IMR-90 (cell line): ENCODE measurements around the gene CYP39A1. TPM values are rescaled to one million over a fixed set of nuclear protein-coding genes. Genes with fewer than 3 reads are reported as not detected.

Experiments used
- ATAC-seq: fragments of 200-7000 bp; cut with Tn5 transposase; 2 replicates; pipeline ENCODE4 v1.9.1; 2020; ENCODE audit warnings: low read depth, mild to moderate bottlenecking, moderate library complexity
- Bru-seq: library from RNA; stranded (reverse); fragments of 400-500 nt; gene quantifications from one replicate; lab custom pipeline; 2021; lab: Mats Ljungman, UMichigan
- BruChase-seq, 2 experiments: library from RNA; stranded (reverse); fragments of 400-500 nt; gene quantifications; one replicate each; lab custom pipeline; 2021; lab: Mats Ljungman, UMichigan
- BruUV-seq: library from RNA; stranded (reverse); fragments of 400-500 nt; replicated peaks from 2 replicates; lab custom pipeline; 2021; lab: Mats Ljungman, UMichigan
- CTCF ChIA-PET: fragments of 300-600 bp; formaldehyde crosslinking; extraction: SDS; loops from one replicate; lab custom pipeline; 2021; ENCODE audit warnings: antibody characterized with exemption; lab: Yijun Ruan, JAX
- POLR2A ChIA-PET: fragments of 300-600 bp; sonication (Branson Sonifier 250); formaldehyde crosslinking; loops from one replicate; lab custom pipeline; 2022; ENCODE audit warnings: antibody characterized with exemption; ENCODE audit not compliant: unreplicated experiment; lab: Charles Lee
- DNase-seq: peaks from one replicate; pipeline ENCODE4 v3.0.0; 2013
- H2AFZ ChIP-seq: replicated peaks from 2 replicates; pipeline ENCODE3; 2013; ENCODE audit warnings: low read length, mild to moderate bottlenecking; ENCODE audit not compliant: poor library complexity
- H2AK5ac ChIP-seq: 2 replicates; pipeline ENCODE4 v1.6.1; 2013; ENCODE audit warnings: low read depth, low read length, inconsistent platforms
- H2AK9ac ChIP-seq: replicated peaks from 2 replicates; pipeline ENCODE3; 2013; ENCODE audit warnings: mild to moderate bottlenecking, low read depth, low read length, moderate library complexity; ENCODE audit not compliant: poor library complexity
- H2BK120ac ChIP-seq: 2 replicates; pipeline ENCODE4 v1.6.1; 2013; ENCODE audit warnings: low read depth, low read length, inconsistent platforms
- H2BK15ac ChIP-seq: 3 replicates; pipeline ENCODE4 v1.6.1; 2013; ENCODE audit warnings: low read depth, low read length, inconsistent platforms
- H2BK20ac ChIP-seq: 2 replicates; pipeline ENCODE4 v1.6.1; 2013; ENCODE audit warnings: low read depth, mild to moderate bottlenecking, inconsistent platforms, low read length, moderate library complexity
- H2BK5ac ChIP-seq: 2 replicates; pipeline ENCODE4 v1.6.1; 2013; ENCODE audit warnings: mild to moderate bottlenecking, low read depth, low read length, inconsistent platforms; ENCODE audit not compliant: poor library complexity, severe bottlenecking
- H3K14ac ChIP-seq: replicated peaks from 2 replicates; pipeline ENCODE4 v1.6.1; 2013; ENCODE audit warnings: low read depth, low read length, inconsistent platforms
- H3K18ac ChIP-seq: 2 replicates; pipeline ENCODE4 v1.6.1; 2013; ENCODE audit warnings: low read depth, low read length, control low read depth
- H3K23ac ChIP-seq: 2 replicates; pipeline ENCODE4 v1.6.1; 2013; ENCODE audit warnings: low read depth, low read length, inconsistent platforms
- H3K27ac ChIP-seq: 2 replicates; pipeline ENCODE4 v1.5.1; 2013; ENCODE audit warnings: mild to moderate bottlenecking, control low read depth, low read length; ENCODE audit not compliant: insufficient read depth
- H3K27me3 ChIP-seq: 2 replicates; pipeline ENCODE4 v1.6.1; 2013; ENCODE audit warnings: low read length; ENCODE audit not compliant: control insufficient read depth, insufficient read depth
- H3K36me3 ChIP-seq: 2 replicates; pipeline ENCODE4 v1.6.1; 2013; ENCODE audit warnings: low read length, mixed read lengths; ENCODE audit not compliant: control insufficient read depth, insufficient read depth
- H3K4ac ChIP-seq: 2 replicates; pipeline ENCODE4 v1.6.1; 2013; ENCODE audit warnings: low read depth, low read length, inconsistent platforms
- H3K4me1 ChIP-seq: 2 replicates; pipeline ENCODE4 v1.6.1; 2013; ENCODE audit warnings: low read length, mixed read lengths; ENCODE audit not compliant: control insufficient read depth, insufficient read depth
- H3K4me2 ChIP-seq: 2 replicates; pipeline ENCODE4 v1.6.1; 2013; ENCODE audit warnings: low read depth, mild to moderate bottlenecking, control low read depth, low read length, moderate library complexity
- H3K4me3 ChIP-seq: 2 replicates; pipeline ENCODE4 v1.5.1; 2013; ENCODE audit warnings: low read depth, mild to moderate bottlenecking, control low read depth, low read length, moderate library complexity; ENCODE audit not compliant: insufficient read depth
- H3K56ac ChIP-seq: 2 replicates; pipeline ENCODE4 v1.6.1; 2013; ENCODE audit warnings: low read length, inconsistent platforms; ENCODE audit not compliant: insufficient read depth; ENCODE audit errors: extremely low read depth
- H3K79me1 ChIP-seq, 2 experiments: 2 replicates each; pipeline ENCODE4 v1.6.1; 2013; ENCODE audit warnings: low read length in 2 of 2, inconsistent platforms in 1 of 2, low read depth in 1 of 2
- H3K9ac ChIP-seq: 2 replicates; pipeline ENCODE4 v1.6.1; 2013; ENCODE audit warnings: low read depth, low read length, control low read depth
- H3K9me1 ChIP-seq: 2 replicates; pipeline ENCODE4 v1.6.1; 2013; ENCODE audit warnings: low read length, inconsistent platforms; ENCODE audit not compliant: insufficient read depth
- H3K9me3 ChIP-seq: 2 replicates; pipeline ENCODE4 v1.6.1; 2013; ENCODE audit warnings: low read length; ENCODE audit not compliant: control insufficient read depth, insufficient read depth
- H4K20me1 ChIP-seq: 2 replicates; pipeline ENCODE4 v1.6.1; 2013; ENCODE audit warnings: low read length, inconsistent platforms; ENCODE audit not compliant: insufficient read depth
- H4K5ac ChIP-seq: 2 replicates; pipeline ENCODE4 v1.6.1; 2013; ENCODE audit warnings: mild to moderate bottlenecking, low read depth, low read length, control low read depth
- H4K8ac ChIP-seq, 2 experiments: 2 replicates each; pipeline ENCODE4 v1.6.1; 2013; ENCODE audit warnings: low read depth in 2 of 2, low read length in 2 of 2, control low read depth in 1 of 2, inconsistent platforms in 1 of 2
- H4K91ac ChIP-seq: 2 replicates; pipeline ENCODE4 v1.6.1; 2013; ENCODE audit warnings: low read depth, low read length, inconsistent platforms; ENCODE audit not compliant: insufficient read depth
- BHLHE40 ChIP-seq: fragments of 150-350 bp; IDR thresholded peaks from 2 replicates; pipeline ENCODE4 v1.6.1; 2016; ENCODE audit warnings: mild to moderate bottlenecking, low read depth, low read length
- CEBPB ChIP-seq: IDR thresholded peaks from 2 replicates; pipeline ENCODE4 v1.6.1; 2012; ENCODE audit warnings: low read depth, low read length, improper control_type of control experiment
- CTCF ChIP-seq: conservative IDR thresholded peaks from 2 replicates; pipeline ENCODE4 v1.5.1; 2012; ENCODE audit warnings: mild to moderate bottlenecking, low read depth, low read length, improper control_type of control experiment
- FOS ChIP-seq: fragments of 150-350 bp; IDR thresholded peaks from 2 replicates; pipeline ENCODE4 v1.6.1; 2016; ENCODE audit warnings: low read depth, low read length
- MAFK ChIP-seq: IDR thresholded peaks from 2 replicates; pipeline ENCODE4 v1.6.1; 2012; ENCODE audit warnings: low read depth, low read length, improper control_type of control experiment
- MAZ ChIP-seq: IDR thresholded peaks from 2 replicates; pipeline ENCODE4 v1.6.1; 2012; ENCODE audit warnings: low read depth, mild to moderate bottlenecking, low read length, improper control_type of control experiment, moderate library complexity, borderline replicate concordance
- MXI1 ChIP-seq: IDR thresholded peaks from 2 replicates; pipeline ENCODE4 v1.6.1; 2012; ENCODE audit warnings: low read depth, mild to moderate bottlenecking, low read length, moderate library complexity, borderline replicate concordance
- NFE2L2 ChIP-seq: fragments of 150-350 bp; IDR thresholded peaks from 2 replicates; pipeline ENCODE4 v1.6.1; 2016; ENCODE audit warnings: low read depth, mild to moderate bottlenecking, low read length
- POLR2A ChIP-seq: IDR thresholded peaks from 2 replicates; pipeline ENCODE4 v1.6.1; 2012; ENCODE audit warnings: mild to moderate bottlenecking, low read depth, low read length
- RCOR1 ChIP-seq: IDR thresholded peaks from 2 replicates; pipeline ENCODE4 v1.6.1; 2012; ENCODE audit warnings: mild to moderate bottlenecking, low read length, improper control_type of control experiment; ENCODE audit not compliant: insufficient replicate concordance
- RFX5 ChIP-seq: IDR thresholded peaks from 2 replicates; pipeline ENCODE4 v1.8.0; 2012; ENCODE audit warnings: low read depth, mild to moderate bottlenecking, low read length, moderate library complexity
- SMC3 ChIP-seq: fragments of 150-350 bp; IDR thresholded peaks from 2 replicates; pipeline ENCODE4 v1.6.1; 2016; ENCODE audit warnings: low read depth, mild to moderate bottlenecking, antibody characterized with exemption, low read length, moderate library complexity
- USF2 ChIP-seq: fragments of 150-350 bp; IDR thresholded peaks from 2 replicates; pipeline ENCODE4 v1.6.1; 2017; ENCODE audit warnings: mild to moderate bottlenecking, antibody characterized with exemption, low read length, low read depth
- WGBS, 2 experiments: methylation state at CpG; one replicate each; pipeline versions ENCODE4 v1.1.5 to v1.1.7; 2013; ENCODE audit warnings: missing lambda C conversion rate in 2 of 2; ENCODE audit not compliant: insufficient read length in 1 of 2; ENCODE audit errors: extremely low coverage in 2 of 2; 5-methylcytosine and 5-hydroxymethylcytosine counted together
- dilution Hi-C: fragments of 300-500 bp; cut with HindIII; formaldehyde crosslinking; loops from one replicate; pipeline ENCODE4 v1.14.3; 2018; ENCODE audit warnings: low sequenced_read_pairs; ENCODE audit not compliant: unreplicated experiment
- in situ Hi-C: fragments of 300-500 bp; cut with MboI; formaldehyde crosslinking; loops from 3 replicates; pipeline ENCODE4 v1.14.3; 2019; ENCODE audit warnings: low sequenced_read_pairs, inconsistent platforms, mixed read lengths
- intact Hi-C: fragments of 100-400 bp; cut with micrococcal nuclease; formaldehyde crosslinking; loops from 2 replicates; pipeline ENCODE4 v1.10.0; 2022
- long read RNA-seq: library from polyadenylated mRNA; unstranded; transcript quantifications from one replicate; pipeline ENCODE4 v2.0.0, GENCODE V29; 2021; ENCODE audit not compliant: unreplicated experiment
- polyA plus RNA-seq, 3 experiments: library from polyadenylated mRNA; depleted of rRNA; stranded (reverse); fragments of >200 nt; gene quantifications; 2 replicates each; pipeline ENCODE4 v1.2.3, GENCODE V29; 2012; ENCODE audit warnings: low replicate concordance in 1 of 3
- total RNA-seq: library from RNA; depleted of rRNA; stranded (reverse); fragments of >200 nt; gene quantifications from 2 replicates; pipeline ENCODE4 v1.2.3, GENCODE V29; 2012; rRNA removed

The CYP39A1 gene
- total RNA-seq: under 0.01 TPM in 1 of 2 replicates, not detected in the other
- 0.03 TPM in 1 of 2 replicates, not detected in the other for polyA plus RNA-seq (2012; rRNA removed)
- not detected in 2 replicates for polyA plus RNA-seq (2012; cell fraction: cytosol; rRNA removed)
- not detected in 2 replicates for polyA plus RNA-seq (2012; cell fraction: nucleus; rRNA removed; ENCODE audit: low replicate concordance)
- Bru-seq, nascent RNA: percentile 18 among the genes with signal in this experiment
- percentile 19 among the genes with signal in this experiment for BruChase-seq, experiment 1, labeled RNA remaining after a 6-hour chase
- percentile 15 among the genes with signal in this experiment for BruChase-seq, experiment 2, labeled RNA remaining after a 2-hour chase
- long read RNA-seq, partial matches to known transcripts: 0 of 2 reads
- long read RNA-seq, other reads (novel, unspliced or antisense): 0 of 2 reads

GRCh38 chr6:46652603-46653438, at the start of gene CYP39A1, which contains the start of gene SLC25A27:
Gene CYP39A1 (minus strand): TSS chr6:46652818. CDS start chr6:46652582, 236 bp downstream.
Gene SLC25A27 (plus strand): TSS chr6:46652975. CDS start chr6:46653193, 218 bp downstream.
- POLR2A ChIA-PET: no interaction called here
- no TSS peak for BruUV-seq
- Histone ChIP-seq H3K27ac (no peak within 1 kb of the TSS), H3K23ac (peak within 1 kb of the TSS; percentile 24; the same call in 1 of the 2 replicates), H4K91ac (no peak within 1 kb of the TSS), H3K9me3 (no peaks in the 10 kb centered on the region), H2AK5ac (no peak within 1 kb of the TSS), H3K9ac (peak within 1 kb of the TSS; percentile 10; the same call in 1 of the 2 replicates), H3K4me2 (peak within 1 kb of the TSS; percentile 78), H3K4me1 (no peaks in the 10 kb centered on the region), H3K4me3 (peak within 1 kb of the TSS; percentile 76), H2AK9ac (peak within 1 kb of the TSS; percentile 30), H3K9me1 (no peaks in the 10 kb centered on the region), H4K20me1 (no peaks in the 10 kb centered on the region), H2BK15ac (no peak within 1 kb of the TSS), H3K14ac (no peak within 1 kb of the TSS), H4K8ac (no peak within 1 kb of the TSS), H3K36me3 (no peaks in the 10 kb centered on the region), H2AFZ (peak within 1 kb of the TSS; percentile 97), H3K27me3 (no peaks in the 10 kb centered on the region), H3K56ac (no peak within 1 kb of the TSS), H3K4ac (no peak within 1 kb of the TSS), H2BK120ac (no peak within 1 kb of the TSS), H2BK5ac (no peak within 1 kb of the TSS), H4K5ac (no peak within 1 kb of the TSS), H2BK20ac (no peak within 1 kb of the TSS), H3K79me1 (no peaks in the 10 kb centered on the region), H3K18ac (no peak within 1 kb of the TSS)
- TF ChIP-seq SMC3: no peak
- no peak for TF ChIP-seq NFE2L2
- TF ChIP-seq CTCF: 0 out of 2 replicates have a peak, but pooled peaks have one; percentile 5
- TF ChIP-seq MAZ: peak; percentile 50; the same call in 1 of the 2 replicates
- TF ChIP-seq USF2: no peak
- no peak for TF ChIP-seq FOS
- no peak for TF ChIP-seq RFX5
- no peak for TF ChIP-seq POLR2A
- no peak for TF ChIP-seq CEBPB
- TF ChIP-seq BHLHE40: no peak
- no peak for TF ChIP-seq RCOR1
- no peak for TF ChIP-seq MXI1
- no peak for TF ChIP-seq MAFK
- in situ Hi-C loops (no loop called here), intact Hi-C loops (no loop called here), dilution Hi-C loops (no loop called here)
- CTCF ChIA-PET: interaction anchor here (0.6 kb wide), 2 partner anchors 49 to 511 kb away, joined by 3 read pairs; no protein-coding TSS in a partner anchor
- 2% methylated on average over 17 of the region's 72 CpGs; no CpG with 5 or more reads in 1 of the 2 experiments for WGBS, 2 experiments
- DNase-seq (peak; percentile 59), ATAC-seq (peak; percentile 100)
